Measurements from ENCODE around the gene MAB21L1. TPM values are rescaled to one million over a fixed set of nuclear protein-coding genes. Genes with fewer than 3 reads are reported as not detected.

Gene MAB21L1
- total RNA-seq, 1 donor from 2014 or later = 0.35 TPM

GRCh38 chr13:35482527-35482926, 6.0 kb upstream of the MAB21L1 start:
- intact Hi-C loops (cut with DNase I) = no loop called here
- no peak for ATAC-seq
- DNase-seq (ENCODE audit: missing footprints) = no peak

GRCh38 chr13:35481777-35482176, 5.3 kb upstream of the MAB21L1 start:
- intact Hi-C loops (cut with DNase I) = no loop called here
- ATAC-seq = no peak
- no peak for DNase-seq (ENCODE audit: missing footprints)

- ATAC-seq = no peak
- no peak for DNase-seq (ENCODE audit: missing footprints)
- intact Hi-C loops (cut with DNase I) = no loop called here
These were observed 3.9 kb upstream of the MAB21L1 start for GRCh38 chr13:35480346-35480745.

GRCh38 chr13:35479706-35480105, 3.2 kb upstream of the MAB21L1 start:
- intact Hi-C loops (cut with DNase I) = loop anchor here (10.0 kb wide), 2 partner anchors 135 to 245 kb away; no protein-coding TSS in a partner anchor
- DNase-seq (ENCODE audit: missing footprints) (no peak), ATAC-seq (no peak)

GRCh38 chr13:35479038-35479492, 2.6 kb upstream of the MAB21L1 start:
- intact Hi-C loops (cut with DNase I) = loop anchor here (10.0 kb wide), 2 partner anchors 134 to 246 kb away; no protein-coding TSS in a partner anchor
- DNase-seq (ENCODE audit: missing footprints) (no peak), ATAC-seq (no peak)

- DNase-seq (ENCODE audit: missing footprints) (no peak), ATAC-seq (no peak)
- intact Hi-C loops (cut with DNase I) = loop anchor here (10.0 kb wide), 2 partner anchors 134 to 246 kb away; no protein-coding TSS in a partner anchor
These were observed 2.0 kb upstream of the MAB21L1 start for GRCh38 chr13:35478271-35479037.

- no peak for ATAC-seq
- intact Hi-C loops (cut with DNase I) = loop anchor here (10.0 kb wide), 2 partner anchors 133 to 247 kb away; no protein-coding TSS in a partner anchor
- DNase-seq (ENCODE audit: missing footprints) = no peak
These were observed 977 bp upstream of the MAB21L1 start for GRCh38 chr13:35477386-35477946.

- ATAC-seq (peak; percentile 30), DNase-seq (ENCODE audit: missing footprints) (peak; percentile 69)
- intact Hi-C loops (cut with DNase I) = loop anchor here (10.0 kb wide), 2 partner anchors 131 to 249 kb away; no protein-coding TSS in a partner anchor
These were observed 1.1 kb downstream of the MAB21L1 start for GRCh38 chr13:35475212-35475959.

GRCh38 chr13:35474496-35475211, 1.8 kb downstream of the MAB21L1 start:
- no peak for ATAC-seq
- intact Hi-C loops (cut with DNase I) = loop anchor here (10.0 kb wide), 2 partner anchors 130 to 250 kb away; no protein-coding TSS in a partner anchor
- DNase-seq (ENCODE audit: missing footprints) = no peak

- no peak for DNase-seq (ENCODE audit: missing footprints)
- no peak for ATAC-seq
- intact Hi-C loops (cut with DNase I) = loop anchor here (10.0 kb wide), 2 partner anchors 129 to 251 kb away; no protein-coding TSS in a partner anchor
These were observed 2.7 kb downstream of the MAB21L1 start for GRCh38 chr13:35473802-35474201.

- DNase-seq (ENCODE audit: missing footprints) (no peak), ATAC-seq (no peak)
- intact Hi-C loops (cut with DNase I) = loop anchor here (10.0 kb wide), 2 partner anchors 128 to 252 kb away; no protein-coding TSS in a partner anchor
These were observed 3.2 kb downstream of the MAB21L1 start for GRCh38 chr13:35473206-35473775.

- intact Hi-C loops (cut with DNase I) = loop anchor here (10.0 kb wide), 2 partner anchors 128 to 252 kb away; no protein-coding TSS in a partner anchor
- DNase-seq (ENCODE audit: missing footprints) (no peak), ATAC-seq (no peak)
These were observed 4.1 kb downstream of the MAB21L1 start for GRCh38 chr13:35472323-35472881.

- ATAC-seq = no peak
- intact Hi-C loops (cut with DNase I) = loop anchor here (2.0 to 10.0 kb wide), 3 partner anchors 79 to 253 kb away; no protein-coding TSS in a partner anchor
- DNase-seq (ENCODE audit: missing footprints) = no peak
These were observed 4.7 kb downstream of the MAB21L1 start for GRCh38 chr13:35471706-35472322.

GRCh38 chr13:35470671-35471661, 5.5 kb downstream of the MAB21L1 start:
- intact Hi-C loops (cut with DNase I) = loop anchor here (2.0 to 10.0 kb wide), 3 partner anchors 78 to 254 kb away; no protein-coding TSS in a partner anchor
- DNase-seq (ENCODE audit: missing footprints) (peak; percentile 67), ATAC-seq (peak; percentile 95)

GRCh38 chr13:35469806-35470525, 6.5 kb downstream of the MAB21L1 start:
- ATAC-seq (no peak), DNase-seq (ENCODE audit: missing footprints) (no peak)
- intact Hi-C loops (cut with DNase I) = loop anchor here (2.0 to 10.0 kb wide), 3 partner anchors 77 to 255 kb away; no protein-coding TSS in a partner anchor

All from Right ventricle myocardium inferior (tissue), 1 donor.